ENCODE results near the gene CYP39A1. TPM values are rescaled to one million over a fixed set of nuclear protein-coding genes. Genes with fewer than 3 reads are reported as not detected.

Gene CYP39A1
- polyA plus RNA-seq, 2 of the 4 experiments (the other 2 are of a cell fraction): 0.26 to 0.78 TPM

- DNase-seq (ENCODE audit: low read depth in 1 of 2, low spot score in 1 of 2) (no peak), FAIRE-seq (no peak), ATAC-seq (no peak)
- no peak overlapping the region for H3K4me2 ChIP-seq
- H3K27ac ChIP-seq: no peak overlapping the region
- no peak overlapping the region for H3K4me3 ChIP-seq
- TF ChIP-seq HOXB13 (CRISPR knock-in tag; IDR thresholded peaks at IDR 0.05; ENCODE audit: low read depth) (no peak), MAFK (IDR thresholded peaks at IDR 0.05; ENCODE audit: partially characterized antibody) (peak; percentile 34), CBX8 (IDR thresholded peaks at IDR 0.05) (no peak), POLR2AphosphoS2 (conservative IDR thresholded peaks at IDR 0.05; ENCODE audit: low read length) (no peak), TP53 (CRISPR knock-in tag; IDR thresholded peaks at IDR 0.05) (no peak)
- ChIA-PET CTCF (no interaction called here), POLR2A (no interaction called here)
- no peaks in the 10 kb centered on the region; the same call in 2 of the 3 replicates for H3K9me3 ChIP-seq
- no peaks in the 10 kb centered on the region for H3K4me1 ChIP-seq
Observed at GRCh38 chr6:46590765-46591164, 61.9 kb downstream of the CYP39A1 start.

GRCh38 chr6:46586906-46587305 lies 65.7 kb downstream of the CYP39A1 start:
- 28% methylated on average over 2 of the region's 2 CpGs for WGBS (ENCODE audit: missing lambda C conversion rate)
- H3K4me1 ChIP-seq: no peaks in the 10 kb centered on the region
- TF ChIP-seq SMC3 (IDR thresholded peaks at IDR 0.05): no peak
- TF ChIP-seq ELK1 (IDR thresholded peaks at IDR 0.05; ENCODE audit: low read depth, low read length): no peak
- TF ChIP-seq TP53 (CRISPR knock-in tag; IDR thresholded peaks at IDR 0.05): no peak
- no peak for TF ChIP-seq FOSB (CRISPR knock-in tag; IDR thresholded peaks at IDR 0.05)
- no peak for TF ChIP-seq EHMT2 (IDR thresholded peaks at IDR 0.05; ENCODE audit: low read depth)
- TF ChIP-seq EP300 (IDR thresholded peaks at IDR 0.05): no peak
- no peak for TF ChIP-seq REST (IDR thresholded peaks at IDR 0.05)
- TF ChIP-seq PHF8 (IDR thresholded peaks at IDR 0.05; ENCODE audit: borderline replicate concordance, low read depth): no peak
- TF ChIP-seq BCL3 (IDR thresholded peaks at IDR 0.05): no peak
- TF ChIP-seq NR3C1 (IDR thresholded peaks at IDR 0.05): no peak
- no peak for TF ChIP-seq HDAC2 (IDR thresholded peaks at IDR 0.05)
- no peak for TF ChIP-seq MAX (IDR thresholded peaks at IDR 0.05)
- no peak for TF ChIP-seq RNF2 (IDR thresholded peaks at IDR 0.05; ENCODE audit: borderline replicate concordance, low read depth)
- no peak overlapping the region for H3K4me3 ChIP-seq
- H3K9me3 ChIP-seq: no peaks in the 10 kb centered on the region
- ATAC-seq: no peak
- no peak overlapping the region for H3K4me2 ChIP-seq
- no peak for FAIRE-seq
- POLR2A ChIA-PET: no interaction called here
- CTCF ChIA-PET: no interaction called here
- no peak for DNase-seq (ENCODE audit: low read depth in 1 of 2, low spot score in 1 of 2)
- no peak overlapping the region for H3K27ac ChIP-seq

GRCh38 chr6:46584586-46584985 lies 68.0 kb downstream of the CYP39A1 start:
- no peak overlapping the region for H3K27ac ChIP-seq
- POLR2A ChIA-PET: no interaction called here
- FAIRE-seq: no peak

More at GRCh38 chr6:46584586-46584985, 68.0 kb downstream of the CYP39A1 start:
- CTCF ChIA-PET: no interaction called here
- no peak for DNase-seq (ENCODE audit: low read depth in 1 of 2, low spot score in 1 of 2)
- no peaks in the 10 kb centered on the region for H3K9me3 ChIP-seq
- WGBS (ENCODE audit: missing lambda C conversion rate): 78% methylated on average over 3 of the region's 3 CpGs
- ATAC-seq: no peak
- H3K4me2 ChIP-seq: no peak overlapping the region
- H3K4me3 ChIP-seq: no peak overlapping the region
- no peaks in the 10 kb centered on the region for H3K4me1 ChIP-seq
- TF ChIP-seq HMGXB4 (CRISPR knock-in tag; IDR thresholded peaks at IDR 0.05; ENCODE audit: borderline replicate concordance) (no peak), POLR2A (IDR thresholded peaks at IDR 0.05; ENCODE audit: low read length) (no peak), ZFP36 (IDR thresholded peaks at IDR 0.05; ENCODE audit: borderline replicate concordance, partially characterized antibody) (no peak), ZC3H11A (IDR thresholded peaks at IDR 0.05) (no peak), HOXB5 (CRISPR knock-in tag; IDR thresholded peaks at IDR 0.05) (no peak), RNF2 (IDR thresholded peaks at IDR 0.05; ENCODE audit: borderline replicate concordance, low read depth) (no peak), TP53 (CRISPR knock-in tag; IDR thresholded peaks at IDR 0.05) (no peak), E2F6 (IDR thresholded peaks at IDR 0.05; ENCODE audit: borderline replicate concordance, low read depth) (no peak), PBX3 (IDR thresholded peaks at IDR 0.05) (no peak), ZSCAN20 (CRISPR knock-in tag; IDR thresholded peaks at IDR 0.05) (no peak), ZNF302 (CRISPR knock-in tag; IDR thresholded peaks at IDR 0.05) (no peak), NPAS2 (CRISPR knock-in tag; IDR thresholded peaks at IDR 0.05; ENCODE audit: borderline replicate concordance) (no peak)

Measured in A549 (cell line).